A549 (cell line): Measurements from ENCODE around the gene GALNTL6.

Experiments
- CEBPB ChIP-seq, 2 experiments: fragments of >200 bp in 1 of 2; sonication (Bioruptor Twin) in 1 of 2; formaldehyde crosslinking in 1 of 2; IDR thresholded peaks; 2 replicates each; pipeline ENCODE4 v1.6.1; 2012 to 2016
- TF ChIP-seq, protein P1 (sequence below): fragments of 200-600 bp; sonication (generic); IDR thresholded peaks from 2 replicates; pipeline ENCODE4 v1.6.1; 2016; ENCODE audit warnings: antibody characterized with exemption, mild to moderate bottlenecking, moderate library complexity

DNA sequence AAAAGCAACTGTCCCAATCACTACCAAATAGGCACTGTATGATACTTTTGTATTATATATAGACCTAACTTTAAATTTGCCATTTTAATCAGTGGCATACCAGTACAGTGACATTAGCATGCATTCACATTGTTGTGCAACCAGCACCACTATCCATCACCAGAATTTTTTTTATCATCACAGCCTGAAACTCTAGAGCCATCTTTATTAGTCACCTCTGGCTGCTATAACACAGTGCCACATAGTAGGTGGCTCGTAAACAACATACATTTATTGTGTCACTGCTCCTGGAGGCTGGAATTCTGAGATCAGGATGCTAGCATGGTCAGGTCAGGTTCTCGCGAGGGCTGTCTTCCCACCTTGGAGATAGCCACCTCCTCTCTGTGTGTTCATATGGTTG, 1167.0 kb downstream of the GALNTL6 start:
- TF ChIP-seq, protein P1, sequence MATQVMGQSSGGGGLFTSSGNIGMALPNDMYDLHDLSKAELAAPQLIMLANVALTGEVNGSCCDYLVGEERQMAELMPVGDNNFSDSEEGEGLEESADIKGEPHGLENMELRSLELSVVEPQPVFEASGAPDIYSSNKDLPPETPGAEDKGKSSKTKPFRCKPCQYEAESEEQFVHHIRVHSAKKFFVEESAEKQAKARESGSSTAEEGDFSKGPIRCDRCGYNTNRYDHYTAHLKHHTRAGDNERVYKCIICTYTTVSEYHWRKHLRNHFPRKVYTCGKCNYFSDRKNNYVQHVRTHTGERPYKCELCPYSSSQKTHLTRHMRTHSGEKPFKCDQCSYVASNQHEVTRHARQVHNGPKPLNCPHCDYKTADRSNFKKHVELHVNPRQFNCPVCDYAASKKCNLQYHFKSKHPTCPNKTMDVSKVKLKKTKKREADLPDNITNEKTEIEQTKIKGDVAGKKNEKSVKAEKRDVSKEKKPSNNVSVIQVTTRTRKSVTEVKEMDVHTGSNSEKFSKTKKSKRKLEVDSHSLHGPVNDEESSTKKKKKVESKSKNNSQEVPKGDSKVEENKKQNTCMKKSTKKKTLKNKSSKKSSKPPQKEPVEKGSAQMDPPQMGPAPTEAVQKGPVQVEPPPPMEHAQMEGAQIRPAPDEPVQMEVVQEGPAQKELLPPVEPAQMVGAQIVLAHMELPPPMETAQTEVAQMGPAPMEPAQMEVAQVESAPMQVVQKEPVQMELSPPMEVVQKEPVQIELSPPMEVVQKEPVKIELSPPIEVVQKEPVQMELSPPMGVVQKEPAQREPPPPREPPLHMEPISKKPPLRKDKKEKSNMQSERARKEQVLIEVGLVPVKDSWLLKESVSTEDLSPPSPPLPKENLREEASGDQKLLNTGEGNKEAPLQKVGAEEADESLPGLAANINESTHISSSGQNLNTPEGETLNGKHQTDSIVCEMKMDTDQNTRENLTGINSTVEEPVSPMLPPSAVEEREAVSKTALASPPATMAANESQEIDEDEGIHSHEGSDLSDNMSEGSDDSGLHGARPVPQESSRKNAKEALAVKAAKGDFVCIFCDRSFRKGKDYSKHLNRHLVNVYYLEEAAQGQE = no peak
- 0 out of 4 replicates have a peak, but pooled peaks of 1 of the 2 experiments have one; percentile 27 for TF ChIP-seq CEBPB (IDR thresholded peaks at IDR 0.05)
